Middle frontal gyrus (tissue), 1 donor: ENCODE results near the gene SLC25A23.

Source experiments
- DNase-seq: peaks from one replicate; pipeline ENCODE4 v3.0.0-alpha.2; 2015; ENCODE audit warnings: low spot score; ENCODE audit errors: extremely low spot score

The SLC25A23 gene

GRCh38 chr19:6424939-6425731, 34.5 kb downstream of the SLC25A23 start:
- DNase-seq, result peak; percentile 100

DNA sequence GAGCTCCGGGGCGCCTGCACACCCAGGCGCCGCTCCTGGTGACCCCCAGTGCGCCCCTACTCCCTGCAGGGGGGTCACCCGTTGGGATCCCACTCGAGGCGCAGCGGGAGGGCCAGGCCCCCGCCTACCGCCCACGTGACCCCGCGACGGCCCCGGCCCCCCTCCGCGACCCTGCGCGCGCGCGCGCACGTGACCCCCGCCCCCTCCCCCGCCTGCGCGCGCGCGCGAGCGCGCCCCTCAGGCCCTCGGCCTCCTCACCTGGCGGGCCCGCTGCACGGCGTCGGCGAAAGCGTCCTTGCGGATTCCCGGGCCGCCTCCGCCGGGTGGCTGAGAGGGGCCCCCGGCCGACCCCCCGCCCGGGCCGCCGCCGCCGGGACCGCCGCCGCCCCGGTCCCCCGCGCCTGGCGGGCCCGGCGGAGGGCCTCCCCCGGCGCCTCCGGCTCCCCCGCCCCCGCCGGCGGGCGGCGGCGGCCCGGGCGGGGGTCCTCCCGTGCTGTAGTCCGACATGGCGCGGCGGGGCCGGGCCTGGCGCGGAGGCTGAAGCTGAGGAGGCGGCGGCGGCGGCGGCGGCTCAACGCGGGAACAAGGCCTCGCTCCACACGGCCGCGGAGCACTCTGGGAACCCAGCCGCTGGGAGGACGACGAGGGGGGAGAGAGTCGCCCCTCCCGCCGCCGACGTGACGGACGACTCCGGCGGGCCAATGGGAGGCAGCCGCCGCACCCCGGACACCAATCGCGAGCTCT, 35.2 kb downstream of the SLC25A23 start, which contains the start of gene KHSRP:
KHSRP (minus strand) TSS at position 617 of the 744 bp plus-strand sequence; CDS start at position 507, 110 bp downstream.
- DNase-seq, result no peak

GRCh38 chr19:6423499-6424194, 35.9 kb downstream of the SLC25A23 start:
- DNase-seq, result no peak

- DNase-seq, result no peak
These were observed 38.2 kb downstream of the SLC25A23 start for GRCh38 chr19:6421075-6422014.

GRCh38 chr19:6418562-6418932, 41.0 kb downstream of the SLC25A23 start:
- DNase-seq, result no peak

GRCh38 chr19:6417713-6418561, 41.7 kb downstream of the SLC25A23 start:
- DNase-seq, result no peak

DNA sequence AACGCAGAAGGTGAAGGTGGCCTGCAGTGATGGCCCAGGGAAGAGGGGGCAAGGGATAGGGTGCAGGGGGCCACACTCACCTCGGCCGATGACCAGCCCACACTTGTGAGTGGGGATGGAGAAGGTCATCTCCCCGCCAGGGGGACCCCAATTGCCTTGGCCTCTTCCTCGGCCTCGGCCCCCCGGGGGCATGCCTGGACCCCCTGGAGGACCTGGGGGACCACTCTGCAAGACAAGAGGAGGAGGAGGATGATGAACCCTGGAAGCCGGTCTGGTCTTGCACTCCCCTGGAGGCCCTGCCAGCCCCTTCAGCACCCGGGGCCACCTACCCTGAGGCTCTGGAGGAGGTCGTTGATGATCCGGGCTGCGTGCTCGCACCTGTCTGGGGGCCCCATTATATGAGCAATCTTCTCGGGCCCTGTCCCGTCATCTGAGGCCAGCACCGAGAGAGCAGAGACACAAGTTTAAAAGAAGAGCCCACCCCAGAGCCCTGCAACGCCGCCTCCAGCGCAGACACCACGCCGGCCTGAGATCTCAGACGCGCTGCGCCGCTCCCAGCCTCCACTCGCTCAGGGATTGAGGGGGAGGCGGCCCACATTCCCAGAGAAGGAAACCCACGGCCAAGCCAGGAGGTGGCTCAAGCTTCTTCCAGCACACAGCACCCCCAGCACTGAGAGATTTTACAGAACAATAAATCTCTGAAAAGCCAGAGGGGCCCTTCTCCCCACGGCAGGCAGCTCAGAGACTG, 42.8 kb downstream of the SLC25A23 start:
- DNase-seq, result no peak

DNA sequence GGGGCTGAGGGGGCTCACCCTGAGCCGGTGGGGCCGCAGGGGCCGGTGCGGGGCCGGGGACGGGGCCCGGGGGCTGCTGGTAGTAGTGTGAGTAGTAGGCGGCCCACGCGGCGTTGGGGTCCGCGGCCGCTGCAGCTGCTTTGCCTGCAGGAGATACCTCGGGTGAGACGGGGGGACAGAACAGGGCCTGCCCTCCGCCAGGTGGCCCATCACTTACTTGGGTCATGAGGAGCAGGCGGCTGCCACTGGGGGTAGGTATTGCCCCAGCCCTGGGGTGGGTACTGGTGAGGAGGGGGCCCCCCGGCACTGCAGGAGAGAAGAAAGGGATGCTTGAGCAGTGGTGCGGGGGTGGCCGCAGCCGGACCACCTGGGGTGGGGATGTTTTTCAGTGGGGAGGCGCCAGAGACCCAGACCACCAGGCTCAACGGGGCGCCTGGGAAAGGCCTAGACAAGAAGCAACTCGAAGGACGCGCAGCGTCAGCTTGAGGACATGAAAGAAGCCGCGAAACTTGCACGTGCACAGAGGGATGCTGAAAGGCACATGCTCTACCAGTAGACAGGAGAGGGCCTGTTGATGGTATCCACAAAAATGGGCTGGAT, 43.9 kb downstream of the SLC25A23 start:
- DNase-seq, result no peak

DNA sequence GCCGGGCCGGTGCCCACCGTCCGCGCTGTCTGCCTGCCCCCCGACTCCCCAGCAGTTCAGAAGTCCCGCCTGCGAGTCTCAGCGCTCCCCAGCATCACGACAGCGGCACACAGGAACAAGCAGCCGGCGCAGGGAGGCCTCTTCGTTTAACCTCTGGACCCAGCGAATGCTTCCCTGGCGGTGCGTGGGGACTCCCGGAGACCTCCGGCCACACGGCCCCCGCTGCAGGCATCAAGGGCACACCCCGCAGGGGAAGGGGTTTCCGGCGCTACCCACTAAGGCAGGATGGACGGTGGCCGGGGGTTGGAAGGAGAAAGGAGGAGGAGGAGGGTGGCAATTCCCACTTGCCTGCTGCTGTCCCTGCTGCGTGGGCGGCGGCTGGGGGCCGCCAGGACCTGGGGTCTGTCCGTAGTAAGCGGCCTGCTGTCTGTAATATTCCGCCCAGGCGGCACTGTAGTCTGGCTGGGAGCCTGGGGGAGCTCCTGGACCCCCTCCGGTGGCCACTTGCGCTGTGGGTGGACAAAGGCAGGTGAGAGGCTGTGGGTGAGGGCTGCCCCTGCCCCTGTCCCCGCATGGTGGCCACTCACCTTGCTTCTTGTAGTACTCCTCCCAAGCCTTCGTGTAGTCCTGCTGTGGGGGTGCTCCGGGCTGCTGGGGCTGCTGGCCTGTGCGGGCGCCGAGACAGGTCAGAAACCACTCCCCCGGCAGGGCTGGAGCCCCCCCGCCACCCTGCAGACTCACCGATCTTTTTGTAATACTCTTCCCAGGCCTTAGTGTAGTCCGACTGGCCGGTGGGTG, 44.6 kb downstream of the SLC25A23 start:
- no peak for DNase-seq

- DNase-seq, result no peak
These were observed 45.6 kb downstream of the SLC25A23 start for GRCh38 chr19:6413721-6414643.

GRCh38 chr19:6413291-6413690, 46.3 kb downstream of the SLC25A23 start:
- DNase-seq, result no peak

GRCh38 chr19:6412447-6413091, 47.0 kb downstream of the SLC25A23 start:
- no peak for DNase-seq

DNA sequence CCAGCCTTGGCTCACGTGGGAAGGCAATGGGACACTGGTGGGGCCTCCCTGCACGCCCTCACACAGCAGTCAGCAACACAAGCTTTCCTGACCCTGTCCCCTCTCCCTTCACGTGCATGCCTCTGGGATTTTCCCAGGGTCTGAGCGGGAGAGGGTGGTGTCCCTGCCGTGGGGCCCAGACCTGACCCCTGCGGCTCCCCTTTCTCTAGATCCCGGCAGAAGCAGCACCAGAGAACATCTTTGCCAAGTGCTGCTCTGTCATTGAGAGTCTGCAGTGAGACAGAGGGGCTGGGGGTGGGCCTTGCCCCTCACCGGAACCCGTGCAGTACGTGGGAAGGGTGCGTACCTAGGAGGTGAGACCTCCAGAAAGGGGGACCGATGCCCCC, 47.5 kb downstream of the SLC25A23 start:
- no peak for DNase-seq

DNA sequence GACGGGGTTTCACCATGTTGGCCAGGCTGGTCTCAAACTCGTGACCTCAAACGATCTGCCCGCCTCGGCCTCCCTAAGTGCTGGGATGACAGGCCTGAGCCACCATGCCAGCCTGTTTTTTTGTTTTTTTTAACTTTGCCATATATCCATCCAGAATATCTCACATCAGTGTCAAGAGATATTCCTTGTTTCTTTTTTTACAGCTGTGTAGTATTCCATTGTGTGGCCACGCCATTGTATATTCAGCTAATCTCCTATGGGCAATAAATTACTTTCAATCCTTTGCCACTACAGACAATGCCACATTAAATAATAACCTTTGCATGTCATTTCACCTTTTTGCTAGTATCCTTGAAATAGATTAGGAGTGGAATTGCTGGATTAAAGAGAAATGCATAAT, 50.2 kb downstream of the SLC25A23 start:
- no peak for DNase-seq

DNA sequence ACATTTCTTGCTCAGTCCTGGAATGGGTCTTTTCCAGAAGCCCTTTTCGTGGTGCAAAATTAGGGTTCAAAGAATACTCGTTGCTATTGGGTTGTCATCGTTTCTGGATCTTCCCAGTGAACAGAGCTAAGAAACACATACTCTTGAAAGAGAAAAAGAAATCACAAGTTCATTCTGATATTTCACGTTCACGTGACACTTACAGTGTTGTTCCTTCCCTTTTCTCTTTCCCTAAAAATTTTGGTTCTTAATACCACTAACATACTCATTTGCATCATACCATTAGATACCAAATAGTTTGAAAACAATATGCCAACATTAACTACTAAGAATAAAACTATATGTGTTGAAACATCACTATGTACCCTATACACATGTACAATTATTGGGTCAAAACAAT, 53.2 kb downstream of the SLC25A23 start:
- no peak for DNase-seq

GRCh38 chr19:6402837-6403608, 56.6 kb downstream of the SLC25A23 start:
- peak; percentile 69 for DNase-seq
